ENCODE data around the gene MAF. TPM values are rescaled to one million over a fixed set of nuclear protein-coding genes. Genes with fewer than 3 reads are reported as not detected.

MAF gene
- total and polyA plus RNA-seq, 9 of the 15 experiments (the other 6 are each of a cell fraction or from before 2014, with no cell fraction given), result 0.01 to 0.18 TPM; not detected in 7

DNA sequence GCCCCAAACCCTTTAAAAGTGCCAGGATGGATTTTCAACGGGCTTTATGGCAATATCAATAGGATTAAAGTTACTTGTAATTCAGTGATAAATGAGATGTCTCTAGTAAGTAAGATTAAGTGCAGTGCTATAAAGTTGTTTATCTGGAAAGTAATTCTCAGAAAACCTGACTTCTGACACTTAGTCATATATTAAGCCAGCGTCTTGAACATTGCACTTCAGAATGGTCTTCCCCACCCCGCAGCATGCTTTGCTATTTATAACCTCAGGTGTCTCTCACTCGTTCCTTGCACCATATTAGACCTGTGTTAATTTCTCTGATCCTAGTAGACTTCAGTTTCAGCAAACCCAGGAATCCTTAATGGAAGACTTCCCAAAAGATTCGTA lies 2.1 kb upstream of the MAF start (continued):
- TF ChIP-seq, protein P1, sequence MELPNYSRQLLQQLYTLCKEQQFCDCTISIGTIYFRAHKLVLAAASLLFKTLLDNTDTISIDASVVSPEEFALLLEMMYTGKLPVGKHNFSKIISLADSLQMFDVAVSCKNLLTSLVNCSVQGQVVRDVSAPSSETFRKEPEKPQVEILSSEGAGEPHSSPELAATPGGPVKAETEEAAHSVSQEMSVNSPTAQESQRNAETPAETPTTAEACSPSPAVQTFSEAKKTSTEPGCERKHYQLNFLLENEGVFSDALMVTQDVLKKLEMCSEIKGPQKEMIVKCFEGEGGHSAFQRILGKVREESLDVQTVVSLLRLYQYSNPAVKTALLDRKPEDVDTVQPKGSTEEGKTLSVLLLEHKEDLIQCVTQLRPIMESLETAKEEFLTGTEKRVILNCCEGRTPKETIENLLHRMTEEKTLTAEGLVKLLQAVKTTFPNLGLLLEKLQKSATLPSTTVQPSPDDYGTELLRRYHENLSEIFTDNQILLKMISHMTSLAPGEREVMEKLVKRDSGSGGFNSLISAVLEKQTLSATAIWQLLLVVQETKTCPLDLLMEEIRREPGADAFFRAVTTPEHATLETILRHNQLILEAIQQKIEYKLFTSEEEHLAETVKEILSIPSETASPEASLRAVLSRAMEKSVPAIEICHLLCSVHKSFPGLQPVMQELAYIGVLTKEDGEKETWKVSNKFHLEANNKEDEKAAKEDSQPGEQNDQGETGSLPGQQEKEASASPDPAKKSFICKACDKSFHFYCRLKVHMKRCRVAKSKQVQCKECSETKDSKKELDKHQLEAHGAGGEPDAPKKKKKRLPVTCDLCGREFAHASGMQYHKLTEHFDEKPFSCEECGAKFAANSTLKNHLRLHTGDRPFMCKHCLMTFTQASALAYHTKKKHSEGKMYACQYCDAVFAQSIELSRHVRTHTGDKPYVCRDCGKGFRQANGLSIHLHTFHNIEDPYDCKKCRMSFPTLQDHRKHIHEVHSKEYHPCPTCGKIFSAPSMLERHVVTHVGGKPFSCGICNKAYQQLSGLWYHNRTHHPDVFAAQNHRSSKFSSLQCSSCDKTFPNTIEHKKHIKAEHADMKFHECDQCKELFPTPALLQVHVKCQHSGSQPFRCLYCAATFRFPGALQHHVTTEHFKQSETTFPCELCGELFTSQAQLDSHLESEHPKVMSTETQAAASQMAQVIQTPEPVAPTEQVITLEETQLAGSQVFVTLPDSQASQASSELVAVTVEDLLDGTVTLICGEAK (IDR thresholded peaks at IDR 0.05), result no peak
- TF ChIP-seq, protein P1 (CRISPR knock-in tag; IDR thresholded peaks at IDR 0.05), result no peak
